ENCODE results near the gene PTPRN2.
"Not testable (repeated sequence)": the region's sequence is repeated elsewhere in the genome, so short reads cannot be mapped to it uniquely, and the experiment has no call there.

The PTPRN2 gene

DNA sequence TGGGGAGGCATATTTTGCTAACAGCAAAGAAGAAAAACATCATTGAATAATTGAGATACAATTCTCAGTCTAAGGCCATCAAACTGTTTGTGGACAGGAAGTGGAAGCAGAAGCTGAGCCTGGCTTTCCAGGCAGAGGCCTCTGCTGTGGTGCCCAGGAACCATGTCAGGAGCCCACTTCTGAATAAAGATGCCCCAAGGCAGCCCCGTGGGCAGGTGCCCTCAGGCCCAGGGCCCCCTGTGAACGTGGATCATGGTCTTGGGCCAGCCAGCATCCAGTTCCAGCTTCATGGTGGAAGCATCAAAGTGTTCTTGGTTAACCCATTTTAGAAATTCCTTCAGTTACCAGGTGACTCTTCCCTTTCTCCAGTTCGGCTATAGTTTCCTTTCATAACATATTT, 346.8 kb downstream of the PTPRN2 start:
- no peak for DNase-seq

DNA sequence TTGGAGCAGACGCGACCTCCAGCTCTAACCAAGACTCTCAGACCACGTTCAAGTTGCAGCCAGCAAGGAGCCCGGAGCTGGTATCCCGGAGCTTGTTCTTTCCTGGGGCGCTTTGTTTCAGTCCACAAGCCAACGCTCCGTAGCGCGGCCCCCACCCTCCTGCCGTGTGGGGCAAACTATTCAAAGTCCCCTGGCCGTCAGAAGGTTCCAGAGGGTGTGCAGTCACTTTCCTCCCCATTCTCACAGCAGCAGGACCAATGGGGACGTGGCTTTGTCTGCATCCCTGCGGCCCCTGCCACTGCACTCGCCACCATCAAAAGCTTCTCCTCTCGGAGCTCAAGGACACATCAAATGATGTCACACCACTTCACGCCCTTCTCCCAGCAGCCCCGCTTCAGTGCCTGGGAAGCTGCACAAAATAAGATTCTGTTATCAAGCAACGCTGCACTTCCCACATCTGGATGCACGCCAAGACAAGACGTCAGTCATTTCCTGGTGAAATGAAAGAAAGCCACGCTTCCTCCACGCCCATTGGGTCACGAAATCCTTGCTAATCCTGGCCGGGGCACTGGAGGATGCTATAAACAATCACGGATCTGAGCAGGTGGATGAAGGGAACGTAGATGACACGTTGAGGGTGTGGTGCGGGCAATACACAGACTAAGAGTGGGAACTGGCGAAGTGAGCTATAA, 348.2 kb downstream of the PTPRN2 start:
- DNase-seq: no peak

DNA sequence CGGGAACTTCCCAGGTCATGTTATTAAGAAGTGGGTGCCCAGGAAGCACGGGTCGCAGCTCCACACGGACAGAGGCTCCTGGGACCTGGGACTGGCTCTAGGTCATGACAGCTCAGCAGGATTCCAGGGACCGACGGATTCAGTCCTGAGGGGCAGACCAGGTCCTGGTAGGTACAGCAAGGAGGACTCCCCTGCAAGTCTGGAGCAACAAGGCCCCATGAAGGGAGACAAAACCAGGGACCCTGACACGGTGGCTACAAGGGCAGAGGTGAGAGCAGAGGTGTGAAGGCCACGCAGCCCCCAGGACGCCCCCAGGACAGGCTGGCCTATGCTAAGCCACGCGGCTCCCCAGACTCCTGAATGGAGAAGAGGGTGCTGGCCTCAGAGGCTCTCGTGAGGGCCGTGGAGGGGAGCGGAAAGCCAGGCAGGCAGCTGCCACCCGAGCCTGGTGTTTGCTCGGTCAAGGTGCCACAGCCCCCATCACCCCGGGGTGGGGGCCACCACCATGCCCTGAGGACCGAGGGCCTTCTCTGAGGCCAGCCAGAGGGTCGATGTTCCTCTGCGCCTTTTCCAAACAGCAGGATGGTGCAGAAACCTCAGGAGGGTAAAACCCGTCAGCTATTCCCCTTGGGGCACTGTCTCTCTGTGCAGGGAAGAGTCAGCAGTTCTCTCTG, 348.9 kb downstream of the PTPRN2 start:
- DNase-seq: no peak

DNA sequence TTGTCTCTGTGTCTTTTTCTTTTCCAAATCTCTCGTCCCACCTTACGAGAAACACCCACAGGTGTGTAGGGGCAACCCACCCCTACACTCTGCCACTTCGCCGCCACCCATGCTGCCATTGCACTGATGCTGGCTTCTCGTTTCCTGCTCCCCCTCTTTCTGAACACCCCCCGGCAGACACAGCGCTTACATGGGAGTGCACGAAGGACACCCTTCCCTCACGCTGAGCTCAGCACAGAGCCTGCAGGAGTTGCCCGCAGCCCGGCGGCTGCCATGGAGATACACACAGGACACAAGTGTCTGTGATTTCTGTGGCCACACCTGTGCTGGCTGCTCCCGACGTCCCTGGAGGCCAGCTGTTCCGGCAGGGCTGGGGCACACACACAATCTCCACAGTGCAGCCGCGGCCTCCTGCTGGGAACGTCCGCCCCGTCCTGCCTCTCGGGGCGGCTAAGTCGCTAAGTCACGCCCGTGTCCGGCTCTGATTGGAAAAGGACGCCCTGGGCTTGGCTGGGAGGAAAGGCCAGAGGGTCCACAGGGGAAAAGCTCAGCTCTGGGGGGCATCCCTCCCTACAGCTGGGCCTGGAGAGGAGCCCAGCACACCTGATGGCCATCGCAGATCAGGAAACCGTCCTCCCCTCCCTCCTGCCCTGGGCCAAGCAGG, 349.8 kb downstream of the PTPRN2 start:
- no peak for DNase-seq

DNA sequence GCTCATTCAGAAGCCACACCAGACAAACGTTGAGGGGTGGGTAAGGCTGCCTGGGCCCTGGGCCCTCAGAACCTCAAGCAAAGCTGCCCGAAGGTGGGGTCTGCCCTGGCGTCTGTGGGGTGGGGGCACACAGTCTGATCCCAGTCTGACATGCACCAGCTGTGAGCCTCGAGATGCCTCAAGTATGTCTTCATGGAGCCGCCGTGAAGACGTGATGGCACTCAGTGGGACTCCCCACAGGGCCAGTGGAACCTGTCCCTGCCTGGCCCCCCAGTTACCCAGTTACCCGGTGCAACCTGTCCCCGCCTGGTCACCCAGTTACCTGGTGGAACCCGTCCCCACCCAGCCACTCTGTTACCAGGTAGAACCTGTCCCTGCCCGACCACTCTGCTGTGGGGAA, 351.2 kb downstream of the PTPRN2 start:
- DNase-seq: no peak

DNA sequence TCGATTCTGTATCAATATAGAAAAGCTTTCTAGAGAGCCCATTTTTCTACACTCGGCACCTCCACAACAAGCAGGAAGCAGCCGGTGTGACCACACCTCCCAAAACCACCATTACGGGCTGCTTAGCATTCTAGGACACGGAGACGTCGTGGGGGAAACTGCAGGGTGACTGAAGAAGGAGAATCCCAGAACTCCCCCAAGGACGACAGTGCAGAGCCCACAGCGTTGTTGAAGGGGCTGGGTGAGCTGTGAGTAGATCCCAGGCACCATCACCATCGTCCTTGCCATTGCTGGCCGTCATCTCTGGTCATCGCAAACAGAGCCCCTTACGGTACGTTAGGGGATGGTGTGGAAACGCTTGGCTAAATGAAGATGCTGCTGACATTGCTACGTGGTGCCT, 351.8 kb downstream of the PTPRN2 start:
- no peak for DNase-seq

DNA sequence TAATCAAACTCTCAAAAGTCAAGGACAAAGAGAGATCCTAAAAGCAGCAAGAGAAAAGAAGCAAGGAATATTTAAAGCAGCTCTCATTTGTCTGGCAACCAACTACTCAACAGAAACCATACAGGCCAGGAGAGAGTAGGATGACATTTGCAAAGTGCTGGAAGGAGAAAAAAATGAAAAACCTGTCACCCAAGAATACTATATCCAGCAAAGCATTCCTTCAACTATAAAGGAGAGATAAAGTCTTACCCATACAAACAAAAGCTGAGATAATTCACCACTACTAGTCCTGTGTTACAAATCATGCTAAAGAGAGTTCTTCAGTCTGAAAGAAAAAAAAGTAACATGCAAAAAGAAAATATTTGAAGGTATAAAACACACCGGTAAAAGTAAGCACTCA, 357.7 kb downstream of the PTPRN2 start:
- DNase-seq: no peak

DNA sequence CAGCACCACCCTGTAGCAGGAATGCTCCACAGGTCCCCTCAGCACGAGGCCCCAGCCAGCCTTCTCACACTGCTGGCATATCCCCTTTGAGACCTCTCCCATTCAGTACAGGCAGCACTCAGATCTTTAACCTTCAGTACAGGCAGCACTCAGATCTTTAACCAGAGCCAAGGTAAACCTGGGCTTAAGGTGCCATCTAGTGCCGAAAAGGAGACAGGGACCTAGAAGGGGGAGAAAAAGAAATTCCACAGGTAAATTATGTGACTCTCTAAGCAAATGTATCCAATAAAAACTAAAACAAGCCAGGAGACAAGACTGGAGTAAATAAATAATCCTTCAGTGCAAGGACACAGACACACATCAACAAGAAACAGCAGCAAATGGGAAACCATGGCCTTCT, 358.6 kb downstream of the PTPRN2 start:
- DNase-seq: no peak

DNA sequence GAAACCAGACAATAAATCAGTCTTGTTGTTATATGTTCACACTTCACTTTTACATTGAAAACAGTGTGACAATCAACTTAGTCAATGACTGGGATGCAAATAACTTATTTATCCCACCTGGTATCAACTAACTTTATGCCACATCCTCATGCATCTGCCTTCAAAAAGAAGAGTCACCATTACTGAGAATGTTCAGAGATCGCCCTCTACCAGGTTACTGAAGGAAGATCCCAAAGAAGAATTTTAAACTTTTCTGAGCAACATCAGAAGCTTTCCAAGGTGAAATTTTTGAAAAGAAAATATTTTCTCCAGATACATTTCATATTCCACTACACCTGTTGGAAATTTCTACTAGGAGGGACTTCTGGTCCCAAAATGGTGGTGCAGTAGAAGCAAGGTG, 359.5 kb downstream of the PTPRN2 start:
- no peak for DNase-seq

DNA sequence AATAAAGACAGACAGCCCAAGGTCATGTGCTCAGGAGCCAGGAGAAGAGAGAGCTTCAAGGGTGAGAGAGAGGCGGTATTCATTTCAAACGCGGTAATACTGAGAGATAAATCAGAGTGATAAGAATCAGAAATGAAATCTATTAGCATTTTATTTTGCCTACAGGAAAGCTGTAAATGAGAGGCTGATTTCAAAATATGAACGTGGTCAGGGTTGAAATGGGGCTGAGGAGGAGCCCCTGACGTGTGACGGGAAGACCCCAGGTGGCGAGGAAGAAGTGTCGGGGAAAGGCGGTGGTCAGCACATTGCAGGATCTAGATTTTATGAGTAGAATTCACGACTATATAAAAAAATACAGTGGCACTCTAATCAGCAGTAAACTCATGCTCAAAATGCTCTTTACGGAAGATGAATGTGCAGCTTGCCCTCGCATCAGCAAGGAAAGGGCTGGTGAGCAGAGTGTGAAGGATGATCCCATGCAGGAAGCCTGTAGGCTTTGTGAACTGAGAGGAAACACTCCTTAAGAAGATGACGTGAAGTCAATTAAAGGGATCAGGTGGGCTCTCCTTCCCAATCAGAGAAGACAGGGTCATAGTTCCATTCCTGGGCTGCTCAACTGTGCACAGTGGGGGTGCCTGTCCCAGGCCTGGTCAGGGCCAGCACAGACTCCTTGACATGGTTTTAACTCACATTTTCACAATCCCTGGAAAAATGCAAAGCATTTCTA, 360.2 kb downstream of the PTPRN2 start:
- no peak for DNase-seq

DNA sequence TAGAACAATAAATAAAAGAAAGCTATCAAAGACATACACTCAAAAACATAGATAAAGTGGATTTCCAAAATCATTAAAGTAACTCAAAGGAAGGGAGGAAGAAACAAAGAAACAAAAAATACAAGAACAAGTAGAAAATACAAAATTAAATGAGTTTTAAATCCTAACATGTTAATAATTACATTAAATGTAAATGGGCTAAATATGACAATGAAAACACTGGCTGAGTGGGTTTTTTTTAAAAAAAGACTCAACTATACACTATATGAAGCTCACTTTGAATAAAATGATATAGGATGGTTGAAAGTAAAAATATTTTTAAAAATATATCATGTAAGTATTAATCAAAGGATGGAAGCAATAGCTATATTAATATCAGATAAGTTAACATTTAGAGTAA, 371.4 kb downstream of the PTPRN2 start:
- DNase-seq: no peak

DNA sequence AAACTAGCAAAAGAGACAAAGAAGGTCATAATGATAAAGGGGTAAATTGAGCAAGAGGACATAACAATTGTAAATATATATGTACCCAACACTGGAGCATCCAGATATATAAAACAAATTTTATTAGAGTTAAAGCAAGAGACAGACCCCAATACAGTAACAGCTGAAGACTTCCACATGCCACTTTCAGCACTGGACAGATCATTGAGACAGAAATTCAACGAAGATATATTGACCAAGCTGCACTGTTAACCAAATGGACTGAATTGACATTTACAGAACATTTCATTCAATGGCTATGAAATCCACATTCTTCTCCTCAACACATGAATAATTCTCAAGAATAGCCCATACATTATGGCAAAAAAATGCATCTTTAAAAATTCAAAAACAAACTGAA, 378.2 kb downstream of the PTPRN2 start:
- no peak for DNase-seq

DNA sequence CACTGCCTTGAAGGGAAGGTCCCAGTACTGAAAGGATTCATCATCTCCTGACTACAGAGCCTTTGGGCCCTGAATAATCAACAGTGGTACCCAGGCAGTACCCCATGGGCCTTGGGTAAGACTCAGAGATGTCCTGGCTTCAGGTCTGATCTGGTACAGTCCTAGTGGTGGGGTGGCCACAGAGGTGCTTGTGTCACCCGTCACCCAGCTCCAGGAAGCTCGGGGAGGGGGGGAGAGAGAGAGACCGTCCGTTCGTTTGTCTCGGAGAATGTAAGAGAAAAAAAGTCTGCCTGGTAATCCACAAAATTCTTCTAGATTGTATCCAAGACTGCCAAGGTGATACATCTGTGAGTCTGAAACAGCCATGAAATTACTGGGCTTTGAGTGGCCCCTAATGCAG, 381.3 kb downstream of the PTPRN2 start:
- DNase-seq: no peak

DNA sequence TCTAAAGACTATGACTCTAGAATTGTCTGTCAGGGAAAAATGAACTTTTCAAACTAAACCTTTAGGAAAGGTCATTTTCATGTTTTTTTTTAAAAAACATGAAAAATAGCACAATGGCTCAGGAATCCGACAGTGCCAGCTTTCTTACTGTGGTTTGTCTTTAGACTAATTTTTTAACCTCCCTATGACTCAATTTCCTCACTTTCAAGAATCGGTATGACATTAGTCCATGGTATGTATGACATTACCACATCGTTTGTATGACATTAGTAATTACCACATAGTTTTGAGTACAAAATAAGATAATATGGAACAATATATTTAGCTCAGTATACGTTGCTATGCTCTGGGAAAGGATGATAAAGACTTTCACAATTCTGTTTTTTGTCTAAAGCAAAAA, 383.2 kb downstream of the PTPRN2 start:
- no peak for DNase-seq

DNA sequence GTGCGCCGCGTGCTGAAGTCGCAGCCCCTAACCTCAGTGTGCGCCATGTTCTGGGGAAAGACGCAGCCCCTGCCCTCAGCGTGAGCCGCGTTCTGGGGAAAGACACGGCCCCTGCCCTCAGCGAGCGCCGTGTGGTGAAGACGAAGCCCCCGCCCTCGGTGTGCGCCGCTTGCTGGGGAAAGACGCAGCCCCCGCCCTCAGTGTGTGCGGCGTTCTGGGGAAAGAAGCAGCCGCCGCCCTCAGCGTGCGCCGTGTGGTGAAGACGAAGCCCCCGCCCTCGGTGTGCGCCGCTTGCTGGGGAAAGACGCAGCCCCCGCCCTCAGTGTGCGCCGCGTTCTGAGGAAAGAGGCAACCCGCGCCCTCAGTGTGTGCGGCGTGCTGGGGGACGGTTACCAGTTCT, 383.7 kb downstream of the PTPRN2 start:
- DNase-seq: not testable (repeated sequence)

DNA sequence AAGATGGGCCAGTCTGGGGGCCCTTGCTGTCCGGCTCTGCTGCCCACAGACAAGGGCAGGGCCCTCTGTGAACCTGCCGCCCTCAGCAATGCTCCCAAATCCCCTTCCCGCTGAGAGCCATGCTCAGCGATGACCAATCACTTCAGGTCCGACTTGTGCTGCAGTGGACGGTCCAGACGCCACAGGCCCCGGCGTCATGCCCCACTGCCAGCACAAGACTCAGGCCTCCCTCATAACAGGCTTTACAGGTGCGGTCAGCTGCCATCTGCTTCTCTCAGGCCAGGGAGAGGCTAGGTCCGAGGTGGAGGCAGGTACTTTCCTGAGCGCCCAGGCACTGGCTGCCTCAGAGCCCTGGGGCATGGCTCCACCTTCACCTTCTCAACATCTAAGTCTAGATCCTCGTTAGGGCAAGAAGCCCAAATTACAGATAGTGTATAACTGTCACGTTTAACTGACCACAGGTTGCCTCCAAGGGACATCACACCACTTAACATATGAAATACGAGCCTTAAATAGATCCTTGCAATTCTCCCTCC, 393.2 kb downstream of the PTPRN2 start:
- DNase-seq: no peak

DNA sequence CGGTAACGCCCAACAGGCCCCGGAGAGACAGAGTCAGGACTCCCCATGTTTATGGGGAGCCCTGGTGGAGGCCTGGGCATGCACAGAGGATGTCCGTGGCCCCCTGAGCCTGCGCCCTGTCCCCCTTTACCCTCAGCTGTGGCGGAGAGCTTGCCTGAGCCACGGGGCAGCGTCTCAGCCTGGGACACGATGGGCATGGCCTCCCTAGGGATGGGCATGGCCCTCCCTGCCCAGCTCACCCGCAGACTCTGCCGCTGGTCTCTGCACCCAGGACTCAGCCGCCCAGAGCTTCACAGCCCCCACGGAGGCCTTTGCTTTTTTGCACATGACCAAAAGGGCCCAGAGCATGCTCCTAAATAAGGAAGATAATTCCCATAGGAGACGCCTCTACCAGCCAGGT, 394.2 kb downstream of the PTPRN2 start:
- no peak for DNase-seq

DNA sequence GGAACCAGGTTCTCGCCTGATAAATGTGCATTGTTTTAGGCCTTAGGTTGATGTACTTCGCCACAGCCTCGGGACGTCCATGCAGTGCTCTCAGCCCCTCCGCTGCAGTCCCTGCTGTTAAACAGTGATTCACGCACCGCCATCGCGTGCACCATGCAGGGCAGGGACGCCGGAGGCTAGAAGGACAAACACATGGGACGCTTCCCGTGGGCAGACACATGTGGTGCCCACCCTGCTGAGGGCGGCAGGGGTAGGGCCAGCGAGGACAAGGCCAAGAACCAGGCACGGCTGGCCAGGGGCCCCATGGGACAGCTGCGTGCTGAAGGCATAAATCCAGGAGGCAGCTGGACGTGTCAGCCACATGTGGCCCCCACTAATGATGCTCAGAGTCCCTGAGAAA, 394.7 kb downstream of the PTPRN2 start:
- DNase-seq: no peak

DNA sequence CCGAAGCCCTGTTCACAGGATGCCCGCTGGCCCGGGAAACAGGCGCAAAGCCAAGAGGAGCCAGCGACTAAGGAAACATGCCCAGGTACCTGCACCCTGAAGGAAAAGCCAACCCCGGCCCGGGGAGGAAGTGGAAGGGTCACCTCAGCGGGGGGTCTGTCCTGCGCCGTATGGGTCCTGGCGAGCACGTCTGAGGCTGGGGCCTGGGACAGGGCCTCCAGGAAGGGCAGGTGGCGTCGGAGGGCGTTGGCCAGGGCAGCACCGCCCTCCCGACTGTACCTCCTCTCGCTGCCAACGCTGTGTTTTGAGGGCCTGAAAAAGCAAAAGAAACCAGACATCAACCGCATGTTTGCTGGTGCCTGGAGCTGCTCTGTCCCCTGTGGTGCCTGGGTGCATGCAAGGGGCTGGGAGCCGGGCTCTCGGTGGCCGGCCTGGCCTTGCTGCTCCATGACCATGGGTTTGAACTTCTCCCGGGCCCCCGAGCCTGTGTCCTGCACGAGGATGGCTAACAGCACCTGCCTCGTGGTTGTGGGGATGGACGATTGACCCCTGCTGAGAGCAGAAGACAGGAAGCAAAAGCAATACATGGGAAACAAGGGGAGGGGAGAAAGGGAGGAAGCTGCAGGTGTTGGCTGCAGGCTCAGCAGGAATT, 395.3 kb downstream of the PTPRN2 start:
- DNase-seq: no peak

DNA sequence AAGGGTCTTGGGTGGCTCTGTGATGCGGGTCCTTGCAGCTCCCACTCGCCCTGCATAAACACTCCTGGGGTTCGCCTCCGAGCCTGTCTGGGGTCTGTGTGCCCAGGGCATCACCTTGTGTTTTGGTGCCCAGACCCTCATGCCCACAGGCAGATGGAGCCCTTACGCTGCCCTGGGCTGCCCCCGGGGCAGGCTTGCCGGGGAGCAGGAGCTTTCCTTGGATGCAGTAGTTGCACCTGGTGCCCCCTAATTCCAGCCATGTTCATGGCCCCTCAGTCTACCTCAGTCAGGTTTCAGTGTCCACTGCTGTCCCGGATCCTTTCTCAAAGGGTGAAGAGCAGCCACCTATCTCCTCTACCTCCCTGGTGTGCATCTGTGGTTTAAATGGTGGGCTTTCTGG, 396.0 kb downstream of the PTPRN2 start:
- DNase-seq: no peak

DNA sequence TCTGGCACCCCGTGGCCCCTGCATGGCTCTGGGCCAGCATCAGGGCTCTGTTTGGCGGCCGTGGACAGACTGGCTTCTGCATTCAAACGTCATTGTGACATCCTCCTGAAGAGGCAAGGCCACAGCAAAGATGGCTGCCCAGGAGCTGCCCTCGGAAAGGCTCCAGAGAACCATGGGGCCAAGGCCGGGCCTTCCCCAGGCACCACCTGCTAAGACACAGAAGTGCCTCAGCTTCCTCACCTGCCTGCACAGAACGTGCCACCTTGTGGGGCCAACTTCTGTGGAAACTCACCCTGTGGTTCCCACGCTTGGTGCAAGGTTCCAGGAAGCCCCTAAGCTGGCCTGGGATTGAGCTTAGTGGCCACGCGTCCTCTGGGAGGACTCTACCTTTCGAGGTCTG, 396.9 kb downstream of the PTPRN2 start:
- no peak for DNase-seq

DNA sequence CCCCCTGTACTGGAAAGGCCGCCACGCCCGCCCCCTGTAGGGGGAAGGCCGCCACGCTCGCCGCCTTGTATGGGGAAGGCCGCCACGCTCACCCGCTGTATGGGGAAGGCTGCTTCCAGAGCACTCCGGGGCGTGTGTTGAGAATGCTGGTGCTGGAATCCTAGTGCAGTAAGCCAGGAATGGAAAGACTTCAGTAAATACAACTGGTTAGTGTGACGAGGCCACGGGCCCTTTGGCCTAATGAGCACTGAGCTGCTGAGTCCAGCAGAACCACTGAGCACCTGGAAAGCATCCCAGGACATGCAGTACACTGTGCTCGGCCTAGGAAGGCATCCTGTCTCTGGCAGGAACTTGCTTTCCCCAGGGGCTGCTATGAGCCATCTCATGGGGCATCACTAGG, 398.9 kb downstream of the PTPRN2 start:
- DNase-seq: no peak

DNA sequence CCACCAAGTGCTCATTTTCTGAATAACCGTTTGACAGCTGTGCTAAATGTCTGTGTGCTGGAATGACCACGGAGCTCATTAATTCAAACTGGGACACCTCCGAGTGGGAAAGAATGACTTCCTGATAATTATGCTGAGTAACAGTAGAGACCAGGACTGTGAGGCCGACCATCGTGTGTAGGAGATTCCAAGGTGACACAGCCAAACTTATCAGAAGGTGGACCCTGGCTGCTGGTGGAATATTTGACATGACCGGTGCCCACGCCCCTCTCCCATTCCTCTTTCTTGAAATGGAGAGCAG, 400.0 kb downstream of the PTPRN2 start:
- no peak for DNase-seq

Data from activated CD4-positive, CD25-positive, alpha-beta regulatory T cell (primary cell).